MCF 10A (cell line): Measurements from ENCODE around the gene PGM2. TPM values are rescaled to one million over a fixed set of nuclear protein-coding genes. Genes with fewer than 3 reads are reported as not detected.
A peak's percentile ranks its signal among the peaks of the same experiment; 100 is the strongest.
"Not testable (repeated sequence)": the region's sequence is repeated elsewhere in the genome, so short reads cannot be mapped to it uniquely, and the experiment has no call there.

ENCODE experiments used
- BruUV-seq: library from RNA; stranded (reverse); fragments of 400-500 nt; replicated peaks from 2 replicates; lab custom pipeline; 2021; lab: Mats Ljungman, UMichigan
- CTCF ChIA-PET: fragments of 300-600 bp; sonication (Branson Sonifier 250); formaldehyde crosslinking; extraction: SDS; loops from one replicate; lab custom pipeline; 2021; ENCODE audit warnings: antibody characterized with exemption, inconsistent platforms; lab: Yijun Ruan, JAX
- POLR2A ChIA-PET: fragments of 300-600, 350-650 bp; sonication (Branson Sonifier 250); formaldehyde crosslinking; extraction: SDS; loops from one replicate; lab custom pipeline; 2020; ENCODE audit warnings: antibody characterized with exemption, inconsistent platforms; lab: Yijun Ruan, JAX
- DNase-seq: peaks from one replicate; pipeline ENCODE4 v3.0.0-alpha.2; 2018; ENCODE audit not compliant: unreplicated experiment
- H3K27ac Mint-ChIP-seq: one replicate; pipeline ENCODE4 v1.8.0; 2022; ENCODE audit warnings: mild to moderate bottlenecking, low read depth, mixed read lengths; ENCODE audit not compliant: unreplicated experiment
- H3K27me3 Mint-ChIP-seq: one replicate; pipeline ENCODE4 v1.8.0; 2022; ENCODE audit warnings: mixed read lengths; ENCODE audit not compliant: insufficient read depth, unreplicated experiment
- H3K36me3 Mint-ChIP-seq: one replicate; pipeline ENCODE4 v1.8.0; 2022; ENCODE audit warnings: mild to moderate bottlenecking, moderate library complexity, mixed read lengths; ENCODE audit not compliant: insufficient read depth, unreplicated experiment
- H3K4me1 Mint-ChIP-seq: one replicate; pipeline ENCODE4 v1.8.0; 2022; ENCODE audit warnings: mixed read lengths; ENCODE audit not compliant: insufficient read depth, unreplicated experiment
- H3K4me3 Mint-ChIP-seq: one replicate; pipeline ENCODE4 v1.8.0; 2022; ENCODE audit warnings: mild to moderate bottlenecking, moderate library complexity, mixed read lengths; ENCODE audit not compliant: unreplicated experiment
- H3K9me3 Mint-ChIP-seq: one replicate; pipeline ENCODE4 v1.8.0; 2022; ENCODE audit warnings: mixed read lengths; ENCODE audit not compliant: unreplicated experiment
- CTCF ChIP-seq: fragments of 200-600 bp; IDR thresholded peaks from one replicate; pipeline ENCODE4 v1.8.0; 2022; ENCODE audit warnings: antibody characterized with exemption, mild to moderate bottlenecking; ENCODE audit not compliant: unreplicated experiment
- intact Hi-C: fragments of 100-400 bp; cut with micrococcal nuclease; formaldehyde crosslinking; loops from 2 replicates; pipeline ENCODE4 v1.14.1; 2022
- total RNA-seq: library from RNA; stranded (reverse); gene quantifications from 2 replicates; pipeline ENCODE4 v1.2.3, GENCODE V29; 2022

PGM2 gene
- total RNA-seq, 1 experiment from 2014 or later: 27.9 TPM

- intact Hi-C loops: no loop called here
- H3K27me3 Mint-ChIP-seq: no peaks in the 10 kb centered on the region
- H3K27ac Mint-ChIP-seq: peak overlapping the region; percentile 59
- BruUV-seq: no TSS peak
- no peaks in the 10 kb centered on the region for H3K9me3 Mint-ChIP-seq
- peak; percentile 33 for DNase-seq
- no peak overlapping the region for H3K4me3 Mint-ChIP-seq
- no peak for TF ChIP-seq CTCF
- ChIA-PET POLR2A (interaction anchor here (0.9 kb wide), 1 partner anchor 9 kb away, joined by 3 read pairs; no protein-coding TSS in a partner anchor), CTCF (interaction anchor here (0.5 kb wide), 1 partner anchor 20 kb away, joined by 3 read pairs; no protein-coding TSS in a partner anchor)
- H3K36me3 Mint-ChIP-seq: peaks cover under 1% of the 10 kb centered on the region
- H3K4me1 Mint-ChIP-seq: peaks cover 6% of the 10 kb centered on the region
Observed at GRCh38 chr4:37821953-37822605, 4.4 kb upstream of the PGM2 start.

- H3K36me3 Mint-ChIP-seq, BruUV-seq, intact Hi-C loops, H3K27me3 Mint-ChIP-seq, H3K9me3 Mint-ChIP-seq, DNase-seq: not testable (repeated sequence)
- ChIA-PET CTCF (interaction anchor here (0.6 to 3.4 kb wide), 20 partner anchors 14 to 1531 kb away, joined by 3 to 31 read pairs (median 4); no protein-coding TSS in a partner anchor), POLR2A (interaction anchor here (0.6 to 4.3 kb wide), 28 partner anchors 11 to 1216 kb away, joined by 3 to 34 read pairs (median 4); partner anchors contain the start of gene RELL1)
- Mint-ChIP-seq H3K4me3 (peak overlapping the region; percentile 88), H3K4me1 (peaks cover 34% of the 10 kb centered on the region), H3K27ac (peak overlapping the region; percentile 89)
Observed at GRCh38 chr4:37825501-37825900, 985 bp upstream of the PGM2 start.

- TF ChIP-seq CTCF: no peak
- BruUV-seq: TSS peak; percentile 78
- Mint-ChIP-seq H3K9me3 (no peaks in the 10 kb centered on the region), H3K27me3 (no peaks in the 10 kb centered on the region), H3K4me1 (peaks cover 38% of the 10 kb centered on the region), H3K36me3 (peaks cover 9% of the 10 kb centered on the region), H3K27ac (peak overlapping the region; percentile 89), H3K4me3 (peak overlapping the region; percentile 88)
- intact Hi-C loops: loop anchor here (2.0 kb wide), 1 partner anchor 153 kb away; no protein-coding TSS in a partner anchor
- ChIA-PET CTCF (interaction anchor here (0.6 to 3.4 kb wide), 20 partner anchors 14 to 1531 kb away, joined by 3 to 31 read pairs (median 4); no protein-coding TSS in a partner anchor), POLR2A (interaction anchor here (0.6 to 4.3 kb wide), 37 partner anchors 10 to 1216 kb away, joined by 3 to 34 read pairs (median 4); partner anchors contain the start of gene RELL1)
- DNase-seq: no peak
Observed at GRCh38 chr4:37825968-37826294, 555 bp upstream of the PGM2 start.

- Mint-ChIP-seq H3K4me1 (peaks cover 38% of the 10 kb centered on the region), H3K9me3 (no peaks in the 10 kb centered on the region), H3K36me3 (peaks cover 21% of the 10 kb centered on the region), H3K4me3 (peak overlapping the region; percentile 88), H3K27me3 (no peaks in the 10 kb centered on the region), H3K27ac (peak overlapping the region; percentile 89)
- POLR2A ChIA-PET: interaction anchor here (0.6 to 4.3 kb wide), 37 partner anchors 9 to 1355 kb away, joined by 3 to 34 read pairs (median 4); partner anchors contain the start of genes RELL1 and WDR19
- CTCF ChIA-PET: interaction anchor here (1.3 to 1.7 kb wide), 3 partner anchors 20 to 224 kb away, joined by 4 to 7 read pairs (median 6); no protein-coding TSS in a partner anchor
- no peak for TF ChIP-seq CTCF
- peak; percentile 63 for DNase-seq
- intact Hi-C loops: loop anchor here (2.0 kb wide), 1 partner anchor 152 kb away; no protein-coding TSS in a partner anchor
- BruUV-seq: no TSS peak
Observed at GRCh38 chr4:37827030-37827685, 672 bp downstream of the PGM2 start.
